ENCODE data around the gene DEDD.

Gene DEDD

GRCh38 chr1:161115132-161115711 is 17.2 kb downstream of the DEDD start:
- peak; percentile 93 for DNase-seq
- TF ChIP-seq CTCF (IDR thresholded peaks at IDR 0.05; ENCODE audit: low read depth, low read length, missing control alignments), result no peak
- Histone ChIP-seq H3K27me3 (replicated peaks) (no peaks in the 10 kb centered on the region), H3K4me3 (ENCODE audit: low read depth, low read length) (no peak overlapping the region), H3K36me3 (replicated peaks) (peaks cover 5% of the 10 kb centered on the region), H3K27ac (peak overlapping the region; percentile 73)
- in situ Hi-C loops (cut with HindIII; ENCODE audit: low pct_ligation_motif_present, low sequenced_read_pairs), result no loop called here

DNA sequence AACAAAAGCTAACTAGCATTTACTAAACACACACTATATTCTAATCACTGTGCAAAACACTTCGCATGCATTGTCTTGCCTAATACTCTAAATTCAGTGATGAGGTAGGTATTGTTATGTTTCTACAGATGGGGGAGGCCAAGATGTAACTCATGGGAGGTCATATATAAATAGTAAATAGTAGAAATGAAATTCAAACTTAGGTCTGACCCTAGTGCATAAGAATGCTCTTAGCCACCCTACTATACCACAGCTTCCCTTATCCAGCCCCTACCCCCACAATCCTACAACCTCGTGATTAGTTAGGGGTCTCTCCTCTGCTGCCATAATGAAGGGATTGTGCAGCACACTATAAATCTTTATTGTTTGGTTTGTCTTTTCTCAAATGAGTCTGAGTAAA is 17.9 kb downstream of the DEDD start:
- Histone ChIP-seq H3K4me3 (ENCODE audit: low read depth, low read length) (no peak overlapping the region), H3K27ac (peak overlapping the region; percentile 73), H3K27me3 (replicated peaks) (no peaks in the 10 kb centered on the region), H3K36me3 (replicated peaks) (no peaks in the 10 kb centered on the region)
- TF ChIP-seq CTCF (IDR thresholded peaks at IDR 0.05; ENCODE audit: low read depth, low read length, missing control alignments), result no peak
- in situ Hi-C loops (cut with HindIII; ENCODE audit: low pct_ligation_motif_present, low sequenced_read_pairs), result no loop called here
- no peak for DNase-seq

GRCh38 chr1:161113915-161114314 is 18.6 kb downstream of the DEDD start:
- no peak for TF ChIP-seq CTCF (IDR thresholded peaks at IDR 0.05; ENCODE audit: low read depth, low read length, missing control alignments)
- Histone ChIP-seq H3K36me3 (replicated peaks) (no peaks in the 10 kb centered on the region), H3K27ac (peak overlapping the region; percentile 73), H3K27me3 (replicated peaks) (no peaks in the 10 kb centered on the region), H3K4me3 (ENCODE audit: low read depth, low read length) (no peak overlapping the region)
- DNase-seq, result no peak
- in situ Hi-C loops (cut with HindIII; ENCODE audit: low pct_ligation_motif_present, low sequenced_read_pairs), result no loop called here

DNA sequence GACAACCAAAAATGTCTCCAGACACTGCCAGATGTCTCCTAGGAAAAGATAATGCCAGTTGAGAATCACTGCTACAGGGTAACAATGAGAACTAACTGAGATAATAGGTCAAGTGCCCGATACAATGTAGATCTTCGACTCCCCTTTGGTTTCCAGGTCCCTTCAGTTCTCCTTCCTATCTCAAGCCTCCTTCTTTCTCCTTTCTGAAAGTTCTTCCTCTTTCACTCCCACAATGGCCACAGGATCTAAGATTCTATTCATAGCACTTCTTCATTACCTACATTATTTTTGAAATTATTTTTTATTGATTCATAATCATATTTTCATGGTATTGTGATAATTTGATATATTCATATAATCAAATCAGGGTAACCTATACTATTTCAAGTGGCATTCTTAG is 20.9 kb downstream of the DEDD start:
- TF ChIP-seq CTCF (IDR thresholded peaks at IDR 0.05; ENCODE audit: low read depth, low read length, missing control alignments), result no peak
- in situ Hi-C loops (cut with HindIII; ENCODE audit: low pct_ligation_motif_present, low sequenced_read_pairs), result no loop called here
- Histone ChIP-seq H3K4me3 (ENCODE audit: low read depth, low read length) (no peak overlapping the region), H3K27ac (no peak overlapping the region), H3K36me3 (replicated peaks) (no peaks in the 10 kb centered on the region), H3K27me3 (replicated peaks) (no peaks in the 10 kb centered on the region)
- no peak for DNase-seq

- Histone ChIP-seq H3K27ac (no peak overlapping the region), H3K4me3 (ENCODE audit: low read depth, low read length) (no peak overlapping the region), H3K27me3 (replicated peaks) (no peaks in the 10 kb centered on the region), H3K36me3 (replicated peaks) (no peaks in the 10 kb centered on the region)
- TF ChIP-seq CTCF (IDR thresholded peaks at IDR 0.05; ENCODE audit: low read depth, low read length, missing control alignments), result no peak
- in situ Hi-C loops (cut with HindIII; ENCODE audit: low pct_ligation_motif_present, low sequenced_read_pairs), result no loop called here
- no peak for DNase-seq
Measured at GRCh38 chr1:161111117-161111516, 21.4 kb downstream of the DEDD start.

DNA sequence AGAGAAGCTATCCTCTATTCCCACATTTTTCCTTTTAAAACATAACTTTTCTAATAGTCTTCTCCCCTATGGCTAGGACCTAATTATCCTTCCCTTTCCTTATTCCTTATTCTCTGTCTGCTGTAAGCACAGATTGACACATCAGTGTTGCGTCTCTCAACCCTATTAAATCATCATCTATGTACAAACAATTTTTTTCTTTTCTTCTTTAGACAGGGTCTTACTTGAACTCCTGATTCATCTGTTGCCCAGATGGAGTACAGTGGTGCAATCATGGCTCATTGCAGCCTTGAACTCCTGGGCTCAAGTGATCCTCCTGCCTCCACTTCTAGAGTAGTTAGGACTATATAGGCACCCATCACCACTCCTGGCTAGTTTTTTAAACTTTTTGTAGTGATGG is 26.0 kb downstream of the DEDD start:
- in situ Hi-C loops (cut with HindIII; ENCODE audit: low pct_ligation_motif_present, low sequenced_read_pairs), result no loop called here

More for the DNA sequence above, 26.0 kb downstream of the DEDD start:
- Histone ChIP-seq H3K36me3 (replicated peaks) (peaks cover 8% of the 10 kb centered on the region), H3K27ac (no peak overlapping the region), H3K27me3 (replicated peaks) (no peaks in the 10 kb centered on the region), H3K4me3 (ENCODE audit: low read depth, low read length) (no peak overlapping the region)
- TF ChIP-seq CTCF (IDR thresholded peaks at IDR 0.05; ENCODE audit: low read depth, low read length, missing control alignments), result no peak
- no peak for DNase-seq
